Aorta (tissue), 5 donors: ENCODE measurements around the gene PNPLA2. TPM values are rescaled to one million over a fixed set of nuclear protein-coding genes. Genes with fewer than 3 reads are reported as not detected.

Source experiments
- ATAC-seq: fragments of 200-7000 bp; cut with Tn5 transposase; one replicate; pipeline ENCODE4 v1.9.1; 2022; ENCODE audit warnings: moderate library complexity; ENCODE audit not compliant: low FRiP score
- DNase-seq, 2 donors: peaks; one replicate each; pipeline ENCODE4 v3.0.0-alpha.2; 2020
- H3K27ac ChIP-seq, 2 donors: one replicate each; pipeline ENCODE4 v1.5.1; 2013; ENCODE audit warnings: low read length in 2 of 2, mild to moderate bottlenecking in 2 of 2, moderate library complexity in 2 of 2, control low read depth in 1 of 2, inconsistent platforms in 1 of 2, low read depth in 1 of 2
- H3K27me3 ChIP-seq, 2 donors: one replicate each; pipeline ENCODE4 v1.6.1; 2013; ENCODE audit warnings: control low read depth in 1 of 2, low read length in 1 of 2, mild to moderate bottlenecking in 1 of 2, moderate library complexity in 1 of 2; ENCODE audit not compliant: insufficient read depth in 2 of 2, control insufficient read depth in 1 of 2
- H3K36me3 ChIP-seq, 2 donors: one replicate each; pipeline ENCODE4 v1.6.1; 2013; ENCODE audit warnings: control low read depth in 1 of 2, low read length in 1 of 2, mild to moderate bottlenecking in 1 of 2; ENCODE audit not compliant: insufficient read depth in 2 of 2, control insufficient read depth in 1 of 2
- H3K4me1 ChIP-seq, 2 donors: one replicate each; pipeline ENCODE4 v1.6.1; 2013; ENCODE audit warnings: low read length in 2 of 2, control low read depth in 1 of 2, mild to moderate bottlenecking in 1 of 2, moderate library complexity in 1 of 2; ENCODE audit not compliant: insufficient read depth in 2 of 2, control insufficient read depth in 1 of 2
- H3K4me3 ChIP-seq, 2 donors: one replicate each; pipeline ENCODE4 v1.5.1; 2013; ENCODE audit warnings: low read length in 2 of 2, control low read depth in 1 of 2, mild to moderate bottlenecking in 1 of 2
- H3K9me3 ChIP-seq: one replicate; pipeline ENCODE4 v1.6.1; 2013; ENCODE audit warnings: mild to moderate bottlenecking, low read length; ENCODE audit not compliant: control insufficient read depth
- WGBS, 2 donors: extraction: QIAGEN DNeasy Blood & Tissue Kit; methylation state at CpG; one replicate each; pipeline ENCODE4 v1.1.7; 2013; 5-methylcytosine and 5-hydroxymethylcytosine counted together
- intact Hi-C, 2 donors: fragments of 100-400 bp; cut with DNase I; formaldehyde crosslinking; loops; one replicate each; pipeline versions ENCODE4 v1.14.2 to v1.15.0; 2022
- polyA plus RNA-seq, 2 donors: library from polyadenylated mRNA; stranded (reverse); fragments of 200-250 nt; gene quantifications; one replicate each; pipeline ENCODE4 v1.2.3, GENCODE V29; 2013
- total RNA-seq, 2 donors: library from RNA; stranded (reverse); fragmentation: NEBNext Ultra II Directional; extraction: Animal tissue kit (Norgen Biotek cat#: 25700); gene quantifications; one replicate each; pipeline ENCODE4 v1.2.1, GENCODE V29; 2021
- donor health status: healthy with polysubstance abuse.
- donor health status: Bipolar disorder and iron deficiency.
- donor health status: DM: no; HTN: no; CAD: no.
- donor health status: DM: no; HTN: no; CAD: no.
- donor health status: DM: yes; HTN: yes; CAD: no.

PNPLA2 gene
- total and polyA plus RNA-seq, 4 donors: 33.7 to 240 (median 118) TPM

DNA sequence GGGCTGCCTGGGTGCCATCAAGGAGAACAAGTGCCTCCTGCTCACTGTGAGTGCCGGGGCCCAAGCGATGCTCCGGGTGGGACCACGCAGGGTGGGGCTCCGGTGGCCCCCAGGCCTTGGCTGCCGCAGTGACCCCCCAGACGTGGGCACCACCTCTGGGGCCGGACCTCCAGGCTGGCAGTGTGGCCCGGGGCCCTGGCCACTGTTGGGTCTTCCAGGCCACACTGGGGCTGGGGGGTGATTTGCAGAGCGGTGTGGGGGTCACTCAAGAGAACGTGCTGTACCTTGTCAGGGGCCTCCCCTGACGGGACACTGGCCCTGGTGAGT lies 43.9 kb downstream of the PNPLA2 start:
- Histone ChIP-seq H3K4me1 (no peaks in the 10 kb centered on the region), H3K27ac (no peak overlapping the region), H3K9me3 (no peaks in the 10 kb centered on the region), H3K36me3 (no peaks in the 10 kb centered on the region), H3K27me3 (no peaks in the 10 kb centered on the region), H3K4me3 (no peak overlapping the region)
- 67 to 69% methylated on average over 10 to 12 of the region's 12 CpGs for WGBS, 2 donors
- no peak for ATAC-seq
- DNase-seq: no peak
- intact Hi-C loops: no loop called here

DNA sequence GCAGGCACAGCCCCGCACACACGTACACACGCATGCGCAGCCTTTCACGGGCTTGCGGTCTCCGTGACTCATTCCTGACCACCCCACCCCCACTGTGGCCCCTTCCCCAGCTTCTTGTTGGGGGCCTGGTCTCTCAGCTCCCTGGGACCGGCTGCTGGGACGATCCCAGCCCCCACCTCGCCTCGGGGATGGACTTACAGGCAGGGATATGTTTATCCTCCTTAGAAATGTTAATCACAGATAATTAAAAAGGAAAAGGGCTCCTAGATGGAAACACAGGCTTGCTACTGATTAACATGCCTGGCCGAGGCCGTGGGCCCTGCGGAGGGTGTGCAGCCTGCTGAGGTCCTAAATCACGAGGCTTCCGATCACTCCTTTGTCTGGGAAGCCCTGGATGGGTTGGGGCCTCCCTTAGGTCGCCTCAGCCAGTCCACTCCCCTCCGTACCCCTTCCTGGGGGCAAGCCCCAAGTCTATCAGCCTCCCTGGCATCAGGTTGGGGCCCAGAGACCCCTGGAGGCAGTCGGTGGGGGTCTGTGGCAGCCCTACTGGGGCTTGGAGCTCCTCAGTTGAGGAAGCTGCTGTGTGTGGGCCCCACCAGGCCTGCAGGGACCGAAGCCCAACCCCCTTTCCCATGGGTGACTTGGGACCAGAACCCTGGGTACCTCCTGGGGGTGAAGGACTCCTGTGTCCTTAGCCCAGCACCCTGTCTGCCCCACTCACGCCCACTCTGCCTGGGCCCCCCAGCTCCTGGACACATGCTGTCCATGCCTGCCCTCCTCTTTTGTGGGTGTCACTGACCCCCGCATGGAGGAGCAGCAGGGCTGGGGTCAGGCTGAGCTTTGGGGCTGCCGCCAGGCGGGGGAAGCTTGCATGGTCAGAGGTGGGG lies 44.6 kb downstream of the PNPLA2 start:
- no peak for ATAC-seq
- no peaks in the 10 kb centered on the region for H3K36me3 ChIP-seq

GRCh38 chr11:863910-864827 lies 45.5 kb downstream of the PNPLA2 start:
- H3K4me3 ChIP-seq: no peak overlapping the region
- intact Hi-C loops: no loop called here
- H3K36me3 ChIP-seq: no peaks in the 10 kb centered on the region
- H3K27ac ChIP-seq: no peak overlapping the region
- DNase-seq (no peak), ATAC-seq (no peak)
- WGBS, 2 donors: 90 to 93% methylated on average over 31 of the region's 31 CpGs
- H3K27me3 ChIP-seq: no peaks in the 10 kb centered on the region
- no peaks in the 10 kb centered on the region for H3K9me3 ChIP-seq
- no peaks in the 10 kb centered on the region for H3K4me1 ChIP-seq

More for the DNA sequence above, 44.6 kb downstream of the PNPLA2 start:
- intact Hi-C loops: no loop called here
- WGBS, 2 donors: 78 to 79% methylated on average over 22 to 24 of the region's 24 CpGs
- Histone ChIP-seq H3K4me3 (no peak overlapping the region), H3K27me3 (no peaks in the 10 kb centered on the region), H3K9me3 (no peaks in the 10 kb centered on the region), H3K27ac (no peak overlapping the region), H3K4me1 (no peaks in the 10 kb centered on the region)
- no peak for DNase-seq

DNA sequence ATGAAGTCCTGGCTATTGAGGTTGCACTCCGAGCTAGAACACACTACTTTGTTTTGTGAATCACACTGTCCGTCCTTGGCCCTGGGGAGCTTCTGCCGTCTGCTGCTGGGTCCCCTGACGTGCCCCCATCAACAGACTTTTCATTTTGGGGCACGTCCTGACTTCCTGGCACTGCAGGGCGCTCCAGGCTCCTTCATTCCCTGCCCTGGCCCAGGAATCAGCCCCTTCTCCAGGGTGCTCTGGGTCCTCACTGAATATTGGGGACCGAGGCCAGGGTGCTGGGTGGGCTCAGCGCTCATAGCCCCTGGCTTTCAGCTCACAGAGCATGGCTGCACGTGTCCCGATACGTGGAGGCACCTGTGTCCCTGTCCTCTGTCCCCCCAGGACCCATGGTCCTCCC lies 46.2 kb downstream of the PNPLA2 start:
- H3K27me3 ChIP-seq: no peaks in the 10 kb centered on the region
- 83 to 87% methylated on average over 10 to 11 of the region's 11 CpGs for WGBS, 2 donors
- H3K4me3 ChIP-seq: no peak overlapping the region

DNA sequence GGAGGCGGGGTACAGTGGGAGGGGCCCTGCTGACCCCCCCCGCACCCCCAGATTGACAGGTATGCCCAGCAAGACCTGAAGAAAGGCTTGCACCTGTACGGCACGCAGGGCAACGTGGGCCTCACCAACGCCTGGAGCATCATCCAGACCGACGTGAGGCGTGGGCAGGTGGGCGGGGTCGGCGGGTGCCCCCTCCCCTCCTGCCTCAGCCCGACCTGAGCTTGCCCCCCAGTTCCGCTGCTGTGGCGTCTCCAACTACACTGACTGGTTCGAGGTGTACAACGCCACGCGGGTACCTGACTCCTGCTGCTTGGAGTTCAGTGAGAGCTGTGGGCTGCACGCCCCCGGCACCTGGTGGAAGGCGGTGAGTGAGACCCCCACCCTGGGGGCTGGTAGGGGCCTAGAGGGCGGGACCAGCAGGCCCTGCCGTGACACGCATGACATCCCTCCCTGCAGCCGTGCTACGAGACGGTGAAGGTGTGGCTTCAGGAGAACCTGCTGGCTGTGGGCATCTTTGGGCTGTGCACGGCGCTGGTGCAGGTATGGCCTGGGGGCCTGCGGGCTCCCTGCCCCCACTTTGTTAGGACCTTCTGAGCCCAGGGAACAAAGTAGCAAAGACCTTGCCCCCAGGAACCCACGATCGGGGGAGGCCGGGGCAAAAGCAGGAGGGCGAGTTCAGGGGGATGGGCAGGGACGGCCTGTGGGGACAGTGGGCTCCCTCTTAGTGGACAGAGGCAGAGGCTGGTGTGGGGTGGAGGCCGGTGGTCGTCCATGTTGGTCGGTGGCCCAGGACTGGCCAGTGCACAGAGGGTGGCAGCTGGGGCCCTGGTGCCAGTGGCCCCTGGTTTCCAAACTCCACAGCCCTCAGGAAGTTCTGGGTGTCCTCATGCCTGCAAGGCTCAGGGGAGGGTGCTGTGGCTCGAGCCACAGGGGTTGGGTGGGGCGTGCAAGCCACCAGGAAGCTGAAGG lies 47.0 kb downstream of the PNPLA2 start:
- no peak for ATAC-seq
- DNase-seq: no peak
- H3K4me3 ChIP-seq: no peak overlapping the region
- intact Hi-C loops: no loop called here
- no peaks in the 10 kb centered on the region for H3K4me1 ChIP-seq
- no peaks in the 10 kb centered on the region for H3K36me3 ChIP-seq
- no peaks in the 10 kb centered on the region for H3K27me3 ChIP-seq
- WGBS, 2 donors: 83 to 85% methylated on average over 40 to 41 of the region's 41 CpGs
- no peaks in the 10 kb centered on the region for H3K9me3 ChIP-seq
- no peak overlapping the region for H3K27ac ChIP-seq

More for the DNA sequence above, 46.2 kb downstream of the PNPLA2 start:
- Histone ChIP-seq H3K9me3 (no peaks in the 10 kb centered on the region), H3K4me1 (no peaks in the 10 kb centered on the region), H3K36me3 (no peaks in the 10 kb centered on the region), H3K27ac (no peak overlapping the region)
- ATAC-seq (no peak), DNase-seq (no peak)
- intact Hi-C loops: no loop called here

GRCh38 chr11:866481-866880 lies 47.8 kb downstream of the PNPLA2 start:
- intact Hi-C loops: no loop called here

DNA sequence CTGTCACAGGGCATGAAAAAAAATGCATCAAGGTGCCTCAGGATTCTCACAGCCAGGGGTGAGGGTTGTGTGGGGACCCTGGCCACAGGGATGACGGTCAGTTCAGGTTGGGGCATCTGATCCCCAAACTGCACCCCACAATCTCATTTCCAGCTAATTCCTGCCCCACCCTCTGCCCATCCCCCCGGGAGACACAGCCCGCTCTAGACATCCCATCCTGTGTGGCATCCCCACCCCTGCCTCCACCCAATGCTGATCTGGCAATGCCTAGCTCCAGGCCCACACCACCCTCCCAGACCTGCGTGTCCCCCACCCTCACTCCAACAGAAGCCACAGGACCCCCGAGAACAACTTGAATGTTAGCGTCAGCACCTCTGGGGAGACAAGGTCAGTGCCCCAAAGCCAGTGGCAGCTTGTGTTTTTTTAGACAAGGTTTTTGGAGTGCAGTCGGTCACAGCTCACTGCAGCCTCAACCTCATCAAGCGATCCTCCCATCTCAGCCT lies 49.2 kb downstream of the PNPLA2 start:
- no peak for DNase-seq
- H3K27ac ChIP-seq: no peak overlapping the region
- no peak overlapping the region for H3K4me3 ChIP-seq
- ATAC-seq: no peak
- H3K9me3 ChIP-seq: no peaks in the 10 kb centered on the region
- H3K36me3 ChIP-seq: no peaks in the 10 kb centered on the region
- H3K4me1 ChIP-seq: no peaks in the 10 kb centered on the region
- intact Hi-C loops: no loop called here
- H3K27me3 ChIP-seq: no peaks in the 10 kb centered on the region
- WGBS, 2 donors: 89 to 95% methylated on average over 8 of the region's 8 CpGs

More at GRCh38 chr11:866481-866880, 47.8 kb downstream of the PNPLA2 start:
- 80 to 86% methylated on average over 14 of the region's 14 CpGs for WGBS, 2 donors
- H3K9me3 ChIP-seq: no peaks in the 10 kb centered on the region
- no peaks in the 10 kb centered on the region for H3K4me1 ChIP-seq
- H3K27me3 ChIP-seq: no peaks in the 10 kb centered on the region
- no peak for ATAC-seq
- H3K27ac ChIP-seq: no peak overlapping the region
- DNase-seq: no peak
- no peaks in the 10 kb centered on the region for H3K36me3 ChIP-seq
- no peak overlapping the region for H3K4me3 ChIP-seq

GRCh38 chr11:868394-868793 lies 49.7 kb downstream of the PNPLA2 start:
- ATAC-seq (no peak), DNase-seq (no peak)
- Histone ChIP-seq H3K27me3 (no peaks in the 10 kb centered on the region), H3K4me3 (no peak overlapping the region), H3K9me3 (no peaks in the 10 kb centered on the region), H3K4me1 (no peaks in the 10 kb centered on the region), H3K36me3 (no peaks in the 10 kb centered on the region), H3K27ac (no peak overlapping the region)
- 89 to 90% methylated on average over 17 of the region's 17 CpGs for WGBS, 2 donors
- intact Hi-C loops: no loop called here
